ENCODE data around the gene UBASH3B. TPM values are rescaled to one million over a fixed set of nuclear protein-coding genes. Genes with fewer than 3 reads are reported as not detected.
A peak's percentile ranks its signal among the peaks of the same experiment; 100 is the strongest.

Gene UBASH3B
- total RNA-seq, 2 experiments from 2014 or later: 16.2 to 20.1 TPM

GRCh38 chr11:122755409-122755808 is 99.9 kb downstream of the UBASH3B start:
- peaks cover 58% of the 10 kb centered on the region for H3K4me1 Mint-ChIP-seq
- CTCF ChIA-PET: interaction anchor here (0.8 to 3.5 kb wide), 30 partner anchors 10 to 175 kb away, joined by 3 to 35 read pairs (median 5); partner anchors contain the start of gene UBASH3B
- H3K36me3 Mint-ChIP-seq (ENCODE audit: low read depth): no peaks in the 10 kb centered on the region
- H3K9me3 Mint-ChIP-seq (ENCODE audit: low read depth): no peaks in the 10 kb centered on the region
- peaks cover 2% of the 10 kb centered on the region for H3K27me3 Mint-ChIP-seq
- DNase-seq: no peak
- intact Hi-C loops (cut with DNase I, micrococcal nuclease): loop anchor here (2.0 kb wide), 2 partner anchors 25 to 99 kb away; no protein-coding TSS in a partner anchor
- POLR2A ChIA-PET: no interaction called here
- no peak for ATAC-seq
- no peak overlapping the region for H3K27ac Mint-ChIP-seq
- no peak overlapping the region for H3K4me3 Mint-ChIP-seq

GRCh38 chr11:122755941-122756340 is 100.4 kb downstream of the UBASH3B start:
- intact Hi-C loops (cut with DNase I, micrococcal nuclease): loop anchor here (2.0 kb wide), 2 partner anchors 25 to 99 kb away; no protein-coding TSS in a partner anchor

GRCh38 chr11:122756417-122756816 is 100.9 kb downstream of the UBASH3B start:
- intact Hi-C loops (cut with DNase I, micrococcal nuclease): no loop called here
- Mint-ChIP-seq H3K4me1 (peaks cover 54% of the 10 kb centered on the region), H3K36me3 (ENCODE audit: low read depth) (no peaks in the 10 kb centered on the region), H3K27ac (no peak overlapping the region), H3K4me3 (no peak overlapping the region), H3K9me3 (ENCODE audit: low read depth) (no peaks in the 10 kb centered on the region), H3K27me3 (no peaks in the 10 kb centered on the region)
- POLR2A ChIA-PET: no interaction called here
- ATAC-seq (no peak), DNase-seq (peak; percentile 52)
- CTCF ChIA-PET: interaction anchor here (0.6 to 3.4 kb wide), 18 partner anchors 9 to 176 kb away, joined by 3 to 35 read pairs (median 5); no protein-coding TSS in a partner anchor

More at GRCh38 chr11:122755941-122756340, 100.4 kb downstream of the UBASH3B start:
- ChIA-PET CTCF (interaction anchor here (0.6 to 3.5 kb wide), 25 partner anchors 9 to 176 kb away, joined by 3 to 35 read pairs (median 5); partner anchors contain the start of gene UBASH3B), POLR2A (no interaction called here)
- H3K27me3 Mint-ChIP-seq: no peaks in the 10 kb centered on the region
- no peaks in the 10 kb centered on the region for H3K36me3 Mint-ChIP-seq (ENCODE audit: low read depth)
- peaks cover 56% of the 10 kb centered on the region for H3K4me1 Mint-ChIP-seq
- H3K27ac Mint-ChIP-seq: no peak overlapping the region
- ATAC-seq: no peak
- no peaks in the 10 kb centered on the region for H3K9me3 Mint-ChIP-seq (ENCODE audit: low read depth)
- no peak for DNase-seq
- no peak overlapping the region for H3K4me3 Mint-ChIP-seq

GRCh38 chr11:122757201-122757600 is 101.7 kb downstream of the UBASH3B start:
- Mint-ChIP-seq H3K4me1 (peaks cover 48% of the 10 kb centered on the region), H3K36me3 (ENCODE audit: low read depth) (no peaks in the 10 kb centered on the region)

GRCh38 chr11:122758339-122758738 is 102.8 kb downstream of the UBASH3B start:
- no peaks in the 10 kb centered on the region for H3K27me3 Mint-ChIP-seq
- POLR2A ChIA-PET: interaction anchor here (0.5 to 1.2 kb wide), 3 partner anchors 11 to 98 kb away, joined by 3 to 4 read pairs (median 4); no protein-coding TSS in a partner anchor
- ATAC-seq: peak; percentile 7

More at GRCh38 chr11:122757201-122757600, 101.7 kb downstream of the UBASH3B start:
- DNase-seq: no peak
- CTCF ChIA-PET: interaction anchor here (0.6 to 2.2 kb wide), 5 partner anchors 9 to 129 kb away, joined by 3 to 11 read pairs (median 4); no protein-coding TSS in a partner anchor
- no peaks in the 10 kb centered on the region for H3K9me3 Mint-ChIP-seq (ENCODE audit: low read depth)
- POLR2A ChIA-PET: no interaction called here
- no peak for ATAC-seq
- intact Hi-C loops (cut with DNase I, micrococcal nuclease): no loop called here
- H3K27me3 Mint-ChIP-seq: no peaks in the 10 kb centered on the region
- no peak overlapping the region for H3K27ac Mint-ChIP-seq
- no peak overlapping the region for H3K4me3 Mint-ChIP-seq

GRCh38 chr11:122758974-122759373 is 103.5 kb downstream of the UBASH3B start:
- DNase-seq: peak; percentile 52
- intact Hi-C loops (cut with DNase I, micrococcal nuclease): no loop called here
- Mint-ChIP-seq H3K27ac (no peak overlapping the region), H3K27me3 (no peaks in the 10 kb centered on the region), H3K36me3 (ENCODE audit: low read depth) (no peaks in the 10 kb centered on the region), H3K4me3 (no peak overlapping the region), H3K9me3 (ENCODE audit: low read depth) (no peaks in the 10 kb centered on the region), H3K4me1 (peaks cover 41% of the 10 kb centered on the region)
- ChIA-PET POLR2A (interaction anchor here (0.6 to 1.2 kb wide), 4 partner anchors 8 to 98 kb away, joined by 3 to 4 read pairs (median 4); no protein-coding TSS in a partner anchor), CTCF (interaction anchor here (0.6 to 3.0 kb wide), 12 partner anchors 10 to 183 kb away, joined by 3 to 16 read pairs (median 4); no protein-coding TSS in a partner anchor)
- ATAC-seq: peak; percentile 78

More at GRCh38 chr11:122758339-122758738, 102.8 kb downstream of the UBASH3B start:
- no peaks in the 10 kb centered on the region for H3K9me3 Mint-ChIP-seq (ENCODE audit: low read depth)
- no peaks in the 10 kb centered on the region for H3K36me3 Mint-ChIP-seq (ENCODE audit: low read depth)
- DNase-seq: no peak
- peaks cover 44% of the 10 kb centered on the region for H3K4me1 Mint-ChIP-seq
- CTCF ChIA-PET: interaction anchor here (0.6 to 3.0 kb wide), 14 partner anchors 10 to 344 kb away, joined by 3 to 16 read pairs (median 4); no protein-coding TSS in a partner anchor
- intact Hi-C loops (cut with DNase I, micrococcal nuclease): no loop called here
- H3K27ac Mint-ChIP-seq: no peak overlapping the region
- no peak overlapping the region for H3K4me3 Mint-ChIP-seq

GRCh38 chr11:122763108-122763507 is 107.6 kb downstream of the UBASH3B start:
- DNase-seq (no peak), ATAC-seq (no peak)
- intact Hi-C loops (cut with DNase I, micrococcal nuclease): no loop called here
- Mint-ChIP-seq H3K36me3 (ENCODE audit: low read depth) (no peaks in the 10 kb centered on the region), H3K4me3 (no peak overlapping the region), H3K27me3 (no peaks in the 10 kb centered on the region), H3K27ac (no peak overlapping the region), H3K9me3 (ENCODE audit: low read depth) (no peaks in the 10 kb centered on the region), H3K4me1 (peaks cover 24% of the 10 kb centered on the region)
- CTCF ChIA-PET: interaction anchor here (0.7 to 1.6 kb wide), 4 partner anchors 8 to 186 kb away, joined by 3 to 5 read pairs (median 4); no protein-coding TSS in a partner anchor
- POLR2A ChIA-PET: no interaction called here

- H3K4me1 Mint-ChIP-seq: peaks cover 13% of the 10 kb centered on the region
- intact Hi-C loops (cut with DNase I, micrococcal nuclease): no loop called here
- CTCF ChIA-PET: interaction anchor here (0.6 to 1.6 kb wide), 4 partner anchors 11 to 111 kb away, joined by 3 to 5 read pairs (median 3); no protein-coding TSS in a partner anchor
- POLR2A ChIA-PET: no interaction called here
- DNase-seq: no peak
- peaks cover 1% of the 10 kb centered on the region for H3K9me3 Mint-ChIP-seq (ENCODE audit: low read depth)
- H3K4me3 Mint-ChIP-seq: no peak overlapping the region
- no peak overlapping the region for H3K27ac Mint-ChIP-seq
- no peaks in the 10 kb centered on the region for H3K27me3 Mint-ChIP-seq
- no peak for ATAC-seq
- peaks cover 3% of the 10 kb centered on the region for H3K36me3 Mint-ChIP-seq (ENCODE audit: low read depth)
Measured at GRCh38 chr11:122764371-122765090, 109.0 kb downstream of the UBASH3B start.

- intact Hi-C loops (cut with DNase I, micrococcal nuclease): no loop called here
- DNase-seq: no peak
- CTCF ChIA-PET: interaction anchor here (0.7 to 1.3 kb wide), 5 partner anchors 10 to 112 kb away, joined by 3 to 7 read pairs (median 3); no protein-coding TSS in a partner anchor
- no peaks in the 10 kb centered on the region for H3K27me3 Mint-ChIP-seq
- H3K4me1 Mint-ChIP-seq: peaks cover 7% of the 10 kb centered on the region
- no peak overlapping the region for H3K27ac Mint-ChIP-seq
- peaks cover 1% of the 10 kb centered on the region for H3K9me3 Mint-ChIP-seq (ENCODE audit: low read depth)
- H3K36me3 Mint-ChIP-seq (ENCODE audit: low read depth): peaks cover 3% of the 10 kb centered on the region
- no peak overlapping the region for H3K4me3 Mint-ChIP-seq
- ATAC-seq: no peak
- POLR2A ChIA-PET: interaction anchor here (0.6 kb wide), 1 partner anchor 12 kb away, joined by 7 read pairs; no protein-coding TSS in a partner anchor
Measured at GRCh38 chr11:122765487-122766131, 110.1 kb downstream of the UBASH3B start.

- no peak for DNase-seq
- Mint-ChIP-seq H3K4me3 (no peak overlapping the region), H3K27me3 (no peaks in the 10 kb centered on the region), H3K9me3 (ENCODE audit: low read depth) (peaks cover 1% of the 10 kb centered on the region), H3K4me1 (peaks cover 9% of the 10 kb centered on the region), H3K36me3 (ENCODE audit: low read depth) (peaks cover 3% of the 10 kb centered on the region), H3K27ac (no peak overlapping the region)
- ChIA-PET POLR2A (no interaction called here), CTCF (interaction anchor here (1.2 to 1.7 kb wide), 3 partner anchors 12 to 135 kb away, joined by 3 to 7 read pairs (median 4); no protein-coding TSS in a partner anchor)
- ATAC-seq: no peak
- intact Hi-C loops (cut with DNase I, micrococcal nuclease): no loop called here
Measured at GRCh38 chr11:122769126-122769780, 113.7 kb downstream of the UBASH3B start.

Data from activated CD4-positive, alpha-beta T cell treated with anti-CD3 and anti-CD28 coated beads for 36 hours (primary cell).